ENCODE data around the gene NSUN6.
A peak's percentile ranks its signal among the peaks of the same experiment; 100 is the strongest.
"Not testable (repeated sequence)": the region's sequence is repeated elsewhere in the genome, so short reads cannot be mapped to it uniquely, and the experiment has no call there.

NSUN6 gene

GRCh38 chr10:18586637-18587036 lies 64.8 kb downstream of the NSUN6 start:
- H3K4me2 ChIP-seq (ENCODE audit: low read length); H2BK5ac ChIP-seq (ENCODE audit: low read depth, low read length, poor library complexity); DNase-seq; H2AK5ac ChIP-seq (ENCODE audit: low read length); H3K14ac ChIP-seq (ENCODE audit: low read length); H3K4ac ChIP-seq (ENCODE audit: low read depth, low read length); H3K23ac ChIP-seq (ENCODE audit: low read length); H2BK120ac ChIP-seq (ENCODE audit: insufficient read depth, low read length, poor library complexity); H3K27ac ChIP-seq (ENCODE audit: low read depth, low read length); H4K12ac ChIP-seq (ENCODE audit: low read depth, low read length); H4K91ac ChIP-seq (ENCODE audit: low read depth, low read length); H3K18ac ChIP-seq (ENCODE audit: low read length); H2AFZ ChIP-seq (ENCODE audit: insufficient read depth, low read length, poor library complexity); H3K79me2 ChIP-seq (ENCODE audit: control insufficient read depth, insufficient read depth, low read length, poor library complexity); H3K9ac ChIP-seq (ENCODE audit: low read length); H3K27me3 ChIP-seq (ENCODE audit: insufficient read depth, low read length); H3K4me3 ChIP-seq (ENCODE audit: low read depth, low read length); H3K9me3 ChIP-seq (ENCODE audit: insufficient read depth, low read depth, low read length); H4K8ac ChIP-seq (ENCODE audit: low read depth, low read length): not testable (repeated sequence)
- WGBS (ENCODE audit: extremely low coverage, insufficient coverage, insufficient read length) = no CpG with 5 or more reads among the region's 10 CpGs
- H2BK12ac ChIP-seq (ENCODE audit: low read length) = peak overlapping the region; percentile 53
- H3K4me1 ChIP-seq (ENCODE audit: control insufficient read depth in 1 of 2, insufficient read depth in 2 of 2, low read length in 2 of 2) = peaks cover 17 to 19% of the 10 kb centered on the region in 2 experiments
- peaks cover 9 to 11% of the 10 kb centered on the region in 2 experiments for H3K36me3 ChIP-seq (ENCODE audit: control insufficient read depth in 1 of 2, insufficient read depth in 2 of 2, low read length in 2 of 2)
- H3K79me1 ChIP-seq (ENCODE audit: low read length) = peaks cover 14% of the 10 kb centered on the region

GRCh38 chr10:18583575-18584270 lies 67.7 kb downstream of the NSUN6 start:
- H3K4me2 ChIP-seq (ENCODE audit: low read length) = peak overlapping the region; percentile 10
- H3K79me2 ChIP-seq (ENCODE audit: control insufficient read depth, insufficient read depth, low read length, poor library complexity) = peaks cover 2% of the 10 kb centered on the region
- H3K14ac ChIP-seq (ENCODE audit: low read length) = no peak overlapping the region
- peak overlapping the region; percentile 13 for H4K8ac ChIP-seq (ENCODE audit: low read depth, low read length)
- peak in 1 of 2 donors; percentile 30 for DNase-seq
- WGBS (ENCODE audit: extremely low coverage, insufficient coverage, insufficient read length) = no CpG with 5 or more reads among the region's 5 CpGs
- H4K12ac ChIP-seq (ENCODE audit: low read depth, low read length) = no peak overlapping the region
- H3K4me3 ChIP-seq (ENCODE audit: low read depth, low read length) = no peak overlapping the region
- no peak overlapping the region for H2AFZ ChIP-seq (ENCODE audit: insufficient read depth, low read length, poor library complexity)
- H3K27me3 ChIP-seq (ENCODE audit: insufficient read depth, low read length) = no peaks in the 10 kb centered on the region
- H2BK12ac ChIP-seq (ENCODE audit: low read length) = peak overlapping the region; percentile 84
- H2BK5ac ChIP-seq (ENCODE audit: low read depth, low read length, poor library complexity) = no peak overlapping the region
- peak overlapping the region; percentile 53 for H3K9ac ChIP-seq (ENCODE audit: low read length)
- peaks cover 9 to 11% of the 10 kb centered on the region in 2 experiments for H3K36me3 ChIP-seq (ENCODE audit: control insufficient read depth in 1 of 2, insufficient read depth in 2 of 2, low read length in 2 of 2)
- H3K4me1 ChIP-seq (ENCODE audit: control insufficient read depth in 1 of 2, insufficient read depth in 2 of 2, low read length in 2 of 2) = peaks cover 24 to 28% of the 10 kb centered on the region in 2 experiments
- H2AK5ac ChIP-seq (ENCODE audit: low read length) = no peak overlapping the region
- no peak overlapping the region for H3K18ac ChIP-seq (ENCODE audit: low read length)
- no peaks in the 10 kb centered on the region for H3K9me3 ChIP-seq (ENCODE audit: insufficient read depth, low read depth, low read length)
- peak overlapping the region; percentile 22 for H3K27ac ChIP-seq (ENCODE audit: low read depth, low read length)
- H3K79me1 ChIP-seq (ENCODE audit: low read length) = peaks cover 14% of the 10 kb centered on the region
- peak overlapping the region; percentile 32 for H4K91ac ChIP-seq (ENCODE audit: low read depth, low read length)
- no peak overlapping the region for H3K4ac ChIP-seq (ENCODE audit: low read depth, low read length)
- peak overlapping the region; percentile 41 for H2BK120ac ChIP-seq (ENCODE audit: insufficient read depth, low read length, poor library complexity)
- H3K23ac ChIP-seq (ENCODE audit: low read length) = no peak overlapping the region

DNA sequence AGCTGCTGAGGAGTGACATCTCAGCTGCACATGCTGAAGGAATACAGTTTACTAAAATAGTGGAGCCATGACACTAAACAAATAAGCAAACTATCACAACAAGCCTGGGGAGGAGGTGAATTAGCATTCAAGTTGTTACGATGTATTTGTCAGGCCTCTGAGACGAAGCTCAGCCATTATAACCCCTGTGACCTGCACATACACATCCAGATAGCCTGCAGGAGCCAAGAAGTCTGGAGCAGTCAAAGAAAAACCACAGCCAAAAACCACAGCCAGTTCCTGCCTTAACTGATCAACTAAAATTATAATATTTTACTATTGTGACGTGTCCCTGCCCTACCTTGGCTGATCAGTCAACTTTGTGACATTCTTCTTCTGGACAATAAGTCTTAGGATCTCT lies 68.6 kb downstream of the NSUN6 start:
- Histone ChIP-seq H3K14ac (ENCODE audit: low read length) (no peak overlapping the region), H3K18ac (ENCODE audit: low read length) (no peak overlapping the region)
- WGBS (ENCODE audit: extremely low coverage, insufficient coverage, insufficient read length) = no CpG with 5 or more reads among the region's 3 CpGs

GRCh38 chr10:18577823-18578685 lies 73.3 kb downstream of the NSUN6 start:
- Histone ChIP-seq H3K36me3 (ENCODE audit: control insufficient read depth in 1 of 2, insufficient read depth in 2 of 2, low read length in 2 of 2) (peaks cover 0 to 7% of the 10 kb centered on the region in 2 experiments), H4K8ac (ENCODE audit: low read depth, low read length) (no peak overlapping the region), H3K14ac (ENCODE audit: low read length) (no peak overlapping the region), H3K9me3 (ENCODE audit: insufficient read depth, low read depth, low read length) (peaks cover 2% of the 10 kb centered on the region), H3K4me1 (ENCODE audit: control insufficient read depth in 1 of 2, insufficient read depth in 2 of 2, low read length in 2 of 2) (peaks cover 18 to 21% of the 10 kb centered on the region in 2 experiments), H2BK12ac (ENCODE audit: low read length) (no peak overlapping the region), H2AFZ (ENCODE audit: insufficient read depth, low read length, poor library complexity) (no peak overlapping the region), H3K79me1 (ENCODE audit: low read length) (peaks cover 9% of the 10 kb centered on the region), H2AK5ac (ENCODE audit: low read length) (no peak overlapping the region), H3K4me2 (ENCODE audit: low read length) (no peak overlapping the region), H3K27me3 (ENCODE audit: insufficient read depth, low read length) (no peaks in the 10 kb centered on the region), H3K9ac (ENCODE audit: low read length) (no peak overlapping the region), H3K23ac (ENCODE audit: low read length) (no peak overlapping the region), H3K4ac (ENCODE audit: low read depth, low read length) (no peak overlapping the region), H3K79me2 (ENCODE audit: control insufficient read depth, insufficient read depth, low read length, poor library complexity) (peaks cover 2% of the 10 kb centered on the region), H3K18ac (ENCODE audit: low read length) (no peak overlapping the region), H3K27ac (ENCODE audit: low read depth, low read length) (no peak overlapping the region), H2BK120ac (ENCODE audit: insufficient read depth, low read length, poor library complexity) (no peak overlapping the region), H2BK5ac (ENCODE audit: low read depth, low read length, poor library complexity) (no peak overlapping the region), H4K91ac (ENCODE audit: low read depth, low read length) (no peak overlapping the region), H4K12ac (ENCODE audit: low read depth, low read length) (no peak overlapping the region), H3K4me3 (ENCODE audit: low read depth, low read length) (no peak overlapping the region)
- no CpG with 5 or more reads among the region's 15 CpGs for WGBS (ENCODE audit: extremely low coverage, insufficient coverage, insufficient read length)
- DNase-seq = no peak

More for the DNA sequence above, 68.6 kb downstream of the NSUN6 start:
- H2BK120ac ChIP-seq (ENCODE audit: insufficient read depth, low read length, poor library complexity) = peak overlapping the region; percentile 72
- peaks cover 24 to 28% of the 10 kb centered on the region in 2 experiments for H3K4me1 ChIP-seq (ENCODE audit: control insufficient read depth in 1 of 2, insufficient read depth in 2 of 2, low read length in 2 of 2)
- H2BK5ac ChIP-seq (ENCODE audit: low read depth, low read length, poor library complexity) = peak overlapping the region; percentile 87
- no peak overlapping the region for H2AFZ ChIP-seq (ENCODE audit: insufficient read depth, low read length, poor library complexity)
- H3K4ac ChIP-seq (ENCODE audit: low read depth, low read length) = peak overlapping the region; percentile 80
- H3K9me3 ChIP-seq (ENCODE audit: insufficient read depth, low read depth, low read length) = peaks cover under 1% of the 10 kb centered on the region
- no peak overlapping the region for H3K23ac ChIP-seq (ENCODE audit: low read length)
- H4K91ac ChIP-seq (ENCODE audit: low read depth, low read length) = peak overlapping the region; percentile 87
- no peak overlapping the region for H3K4me3 ChIP-seq (ENCODE audit: low read depth, low read length)
- DNase-seq = no peak
- H2BK12ac ChIP-seq (ENCODE audit: low read length) = peak overlapping the region; percentile 97
- H3K79me1 ChIP-seq (ENCODE audit: low read length) = peaks cover 14% of the 10 kb centered on the region
- peaks cover 2% of the 10 kb centered on the region for H3K79me2 ChIP-seq (ENCODE audit: control insufficient read depth, insufficient read depth, low read length, poor library complexity)
- H3K27me3 ChIP-seq (ENCODE audit: insufficient read depth, low read length) = no peaks in the 10 kb centered on the region
- H3K27ac ChIP-seq (ENCODE audit: low read depth, low read length) = peak overlapping the region; percentile 77
- no peak overlapping the region for H4K12ac ChIP-seq (ENCODE audit: low read depth, low read length)
- peak overlapping the region; percentile 57 for H4K8ac ChIP-seq (ENCODE audit: low read depth, low read length)
- peak overlapping the region; percentile 29 for H3K4me2 ChIP-seq (ENCODE audit: low read length)
- peaks cover 7 to 8% of the 10 kb centered on the region in 2 experiments for H3K36me3 ChIP-seq (ENCODE audit: control insufficient read depth in 1 of 2, insufficient read depth in 2 of 2, low read length in 2 of 2)
- no peak overlapping the region for H3K9ac ChIP-seq (ENCODE audit: low read length)
- no peak overlapping the region for H2AK5ac ChIP-seq (ENCODE audit: low read length)
